HepG2 (cell line): ENCODE results near the gene HS3ST3B1. TPM values are rescaled to one million over a fixed set of nuclear protein-coding genes. Genes with fewer than 3 reads are reported as not detected.

ENCODE experiments used
- ATAC-seq: fragments of 200-7000 bp; cut with Tn5 transposase; 3 replicates; pipeline ENCODE4 v1.9.1; 2020; ENCODE audit warnings: mild to moderate bottlenecking, moderate library complexity
- BruUV-seq: library from RNA; stranded (reverse); fragments of 400-500 nt; replicated peaks from 2 replicates; lab custom pipeline; 2021; lab: Mats Ljungman, UMichigan
- CTCF ChIA-PET: fragments of 300-600 bp; formaldehyde crosslinking; extraction: SDS; loops from one replicate; lab custom pipeline; 2021; ENCODE audit warnings: low total read pairs, inconsistent platforms, low intra/inter-chr PET ratio; lab: Yijun Ruan, JAX
- POLR2A ChIA-PET: fragments of 350-600 bp; sonication (Branson Sonifier 250); formaldehyde crosslinking; loops from one replicate; lab custom pipeline; 2020; ENCODE audit warnings: antibody characterized with exemption, inconsistent platforms; lab: Yijun Ruan, JAX
- DNase-seq: peaks from one replicate; pipeline ENCODE4 v3.0.0-alpha.2; 2015; ENCODE audit warnings: low spot score
- FAIRE-seq: peaks from 3 replicates; lab custom pipeline; 2011; peaks lifted over from hg19 to GRCh38; lab: Jason Lieb, UNC
- H2AFZ ChIP-seq: one replicate; pipeline ENCODE4 v1.6.1; 2011; ENCODE audit warnings: low read length, inconsistent platforms
- H3K27ac ChIP-seq: fragments of 300-600 bp; 3 replicates; pipeline ENCODE4 v1.8.0; 2011; ENCODE audit warnings: mixed run types, mild to moderate bottlenecking, mixed read lengths, low read length, inconsistent platforms; ENCODE audit not compliant: insufficient read depth; ENCODE audit errors: extremely low read length
- H3K27me3 ChIP-seq, 2 experiments: fragments of 200-600 bp in 1 of 2; 2 replicates in 1 of 2; 3 replicates in 1 of 2; pipeline versions ENCODE4 v1.6.0 to v1.8.0; 2011; ENCODE audit warnings: low read length in 2 of 2, mild to moderate bottlenecking in 2 of 2, moderate library complexity in 2 of 2, inconsistent platforms in 1 of 2; ENCODE audit not compliant: insufficient read depth in 2 of 2, control insufficient read depth in 1 of 2
- H3K36me3 ChIP-seq, 2 experiments: fragments of 200-600 bp in 1 of 2; replicated peaks in 1 of 2; 2 replicates in 1 of 2; 3 replicates in 1 of 2; pipeline versions ENCODE4 v1.5.1 to v1.8.0; 2011; ENCODE audit warnings: low read length in 2 of 2, inconsistent platforms in 1 of 2; ENCODE audit not compliant: insufficient read depth in 2 of 2, control insufficient read depth in 1 of 2
- H3K4me1 ChIP-seq: 2 replicates; pipeline ENCODE4 v1.5.1; 2012; ENCODE audit warnings: low read length, inconsistent platforms; ENCODE audit not compliant: insufficient read depth
- H3K4me2 ChIP-seq: 2 replicates; pipeline ENCODE4 v1.6.0; 2011; ENCODE audit warnings: low read depth, low read length, inconsistent platforms
- H3K4me3 ChIP-seq, 3 experiments: fragments of 200-600 bp in 1 of 3; sonication (generic), shearing (Covaris generic) in 1 of 3; replicated peaks in 1 of 3; 2 replicates each; pipeline ENCODE4 v1.5.1; 2011 to 2016; ENCODE audit warnings: low read length in 3 of 3, inconsistent platforms in 2 of 3, low read depth in 2 of 3, mild to moderate bottlenecking in 2 of 3, control low read depth in 1 of 3, mixed read lengths in 1 of 3; ENCODE audit not compliant: insufficient read depth in 1 of 3
- H3K79me2 ChIP-seq: one replicate; pipeline ENCODE4 v1.6.1; 2011; ENCODE audit warnings: low read length, inconsistent platforms; ENCODE audit not compliant: insufficient read depth
- H3K9ac ChIP-seq: 2 replicates; pipeline ENCODE4 v1.6.0; 2011; ENCODE audit warnings: mild to moderate bottlenecking, low read depth, low read length, inconsistent platforms; ENCODE audit not compliant: insufficient read depth
- H3K9me3 ChIP-seq: 2 replicates; pipeline ENCODE4 v1.5.1; 2012; ENCODE audit warnings: mild to moderate bottlenecking, low read length
- H4K20me1 ChIP-seq: 2 replicates; pipeline ENCODE4 v1.6.0; 2011; ENCODE audit warnings: inconsistent platforms, mild to moderate bottlenecking, low read length, moderate library complexity; ENCODE audit not compliant: insufficient read depth
- GTF2F1 ChIP-seq: fragments of 150-350 bp; IDR thresholded peaks from 2 replicates; pipeline ENCODE4 v1.6.1; 2014; ENCODE audit warnings: low read length
- HIC2 ChIP-seq: sonication (generic); formaldehyde crosslinking; IDR thresholded peaks from 2 replicates; pipeline ENCODE4 v1.9.0; 2022; ENCODE audit warnings: low read depth, missing genetic modification reagents
- KDM5A ChIP-seq: fragments of 200-600 bp; sonication (generic); IDR thresholded peaks from 2 replicates; pipeline ENCODE4 v1.7.0; 2018; ENCODE audit warnings: antibody characterized with exemption, mild to moderate bottlenecking, low read length, borderline replicate concordance
- NFIB ChIP-seq: sonication (generic); formaldehyde crosslinking; IDR thresholded peaks from 2 replicates; pipeline ENCODE4 v1.9.0; 2021; ENCODE audit warnings: missing genetic modification reagents, mild to moderate bottlenecking, borderline replicate concordance
- NFRKB ChIP-seq: fragments of 450-650 bp; IDR thresholded peaks from 2 replicates; pipeline ENCODE4 v1.6.1; 2017
- SIN3A ChIP-seq: IDR thresholded peaks from 2 replicates; pipeline ENCODE4 v1.6.1; 2011; ENCODE audit warnings: low read depth, mild to moderate bottlenecking, control low read depth, low read length, borderline replicate concordance
- SNAI1 ChIP-seq: sonication (generic); formaldehyde crosslinking; IDR thresholded peaks from 2 replicates; pipeline ENCODE4 v1.5.0; 2020; ENCODE audit warnings: mild to moderate bottlenecking, missing genetic modification reagents, borderline replicate concordance
- SOX13 ChIP-seq, 3 experiments: fragments of 450-650 bp in 1 of 3; sonication (generic) in 1 of 3; formaldehyde crosslinking in 1 of 3; IDR thresholded peaks in 2 of 3; conservative IDR thresholded peaks in 1 of 3; 2 replicates each; pipeline versions ENCODE4 v1.5.0 to v1.6.1; 2016 to 2020; ENCODE audit warnings: antibody characterized with exemption in 1 of 3, mild to moderate bottlenecking in 1 of 3, missing compliant biosample characterization in 1 of 3, missing genetic modification reagents in 1 of 3, moderate library complexity in 1 of 3
- TOPORS ChIP-seq: sonication (generic); formaldehyde crosslinking; IDR thresholded peaks from 2 replicates; pipeline ENCODE4 v1.8.0; 2023; ENCODE audit warnings: mild to moderate bottlenecking, missing genetic modification reagents
- ZBTB8A ChIP-seq: sonication (generic); formaldehyde crosslinking; IDR thresholded peaks from 2 replicates; pipeline ENCODE4 v1.4.0; 2020; ENCODE audit warnings: mild to moderate bottlenecking, low read depth, missing genetic modification reagents, borderline replicate concordance
- ZFP37 ChIP-seq: sonication (generic); formaldehyde crosslinking; IDR thresholded peaks from 2 replicates; pipeline ENCODE4 v1.4.0; 2020; ENCODE audit warnings: missing genetic modification reagents, borderline replicate concordance
- ZNF24 ChIP-seq: fragments of 450-650 bp; IDR thresholded peaks from 2 replicates; pipeline ENCODE4 v1.6.1; 2017; ENCODE audit warnings: antibody characterized with exemption, mild to moderate bottlenecking
- ZNF430 ChIP-seq: sonication (generic); formaldehyde crosslinking; IDR thresholded peaks from 2 replicates; pipeline ENCODE4 v1.9.0; 2021; ENCODE audit warnings: mild to moderate bottlenecking, missing genetic modification reagents
- ZNF432 ChIP-seq: sonication (generic); formaldehyde crosslinking; IDR thresholded peaks from 2 replicates; pipeline ENCODE4 v1.5.0; 2020; ENCODE audit warnings: missing genetic modification reagents, mild to moderate bottlenecking, borderline replicate concordance
- ZNF569 ChIP-seq: sonication (generic); formaldehyde crosslinking; IDR thresholded peaks from 2 replicates; pipeline ENCODE4 v1.5.0; 2020; ENCODE audit warnings: mild to moderate bottlenecking, missing genetic modification reagents, moderate library complexity, borderline replicate concordance
- ZNF580 ChIP-seq: IDR thresholded peaks from 2 replicates; pipeline ENCODE4 v1.6.1; 2016; ENCODE audit warnings: low read depth, borderline replicate concordance
- WGBS: methylation state at CpG from one replicate; pipeline ENCODE4 v1.1.6; 2017; ENCODE audit warnings: low lambda C conversion rate; 5-methylcytosine and 5-hydroxymethylcytosine counted together
- in situ Hi-C: cut with HindIII; loops from 2 replicates; pipeline ENCODE4 v1.10.0; 2017; ENCODE audit warnings: low pct_unique_long_range_greater_than_20kb; ENCODE audit not compliant: extremely low pct_ligation_motif_present
- intact Hi-C: fragments of 100-400 bp; cut with micrococcal nuclease; formaldehyde crosslinking; loops from one replicate; pipeline ENCODE4 v1.10.0; 2022; ENCODE audit not compliant: unreplicated experiment
- polyA plus RNA-seq, 8 experiments: library from polyadenylated mRNA; depleted of rRNA in 3 of 8; stranded (reverse) in 7 of 8; unstranded in 1 of 8; fragments of >200 nt; fragmentation: Illumina TruSeq in 4 of 8; extraction: Trizol in 4 of 8; gene quantifications; 2 replicates each; pipeline versions ENCODE4 v1.2.1 to v1.2.3, GENCODE V29; 2011 to 2016; ENCODE audit warnings: low read depth in 4 of 8, missing spikeins in 1 of 8, mixed read lengths in 1 of 8; ENCODE audit not compliant: insufficient read depth in 1 of 8
- total RNA-seq, 5 experiments: library from RNA; depleted of rRNA; stranded (reverse); fragments of >200 nt; fragmentation: Illumina TruSeq; extraction: Trizol; gene quantifications; 2 replicates each; pipeline ENCODE4 v1.2.3, GENCODE V29; 2016; ENCODE audit warnings: low read depth in 1 of 5
- TF ChIP-seq, protein P1 (sequence below): fragments of 450-650 bp; IDR thresholded peaks from 2 replicates; pipeline ENCODE4 v1.6.1; 2017; ENCODE audit warnings: mild to moderate bottlenecking
- TF ChIP-seq, protein P2 (sequence below): sonication (generic); formaldehyde crosslinking; IDR thresholded peaks from 2 replicates; pipeline ENCODE4 v1.5.0; 2020; ENCODE audit warnings: mild to moderate bottlenecking, missing genetic modification reagents

HS3ST3B1 gene
- total and polyA plus RNA-seq, 2 of the 13 experiments (the other 11 are each of a cell fraction or from before 2014, with no cell fraction given): 15.7 to 39.5 TPM

DNA sequence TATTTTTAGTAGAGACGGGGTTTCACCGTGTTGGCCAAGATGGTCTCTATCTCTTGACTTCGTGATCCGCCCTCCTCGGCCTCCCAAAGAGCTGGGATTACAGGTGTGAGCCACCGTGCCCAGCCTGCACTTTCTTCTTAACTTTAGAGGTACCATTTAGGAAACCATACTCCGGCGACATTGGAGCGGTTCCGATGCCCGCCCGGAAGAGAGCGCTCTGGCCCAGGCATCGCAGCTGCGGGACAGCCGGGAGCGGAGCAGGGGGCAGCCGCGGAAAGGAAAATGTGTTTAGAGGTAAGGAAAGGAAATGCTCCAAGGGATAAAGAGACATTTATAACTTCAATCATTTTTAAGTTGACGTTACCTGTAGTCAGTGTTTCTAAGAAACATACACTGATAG lies 6.0 kb upstream of the HS3ST3B1 start:
- FAIRE-seq (no peak), DNase-seq (no peak), ATAC-seq (no peak)
- Histone ChIP-seq H3K4me1 (peaks cover 13% of the 10 kb centered on the region), H4K20me1 (no peaks in the 10 kb centered on the region), H3K4me2 (no peak overlapping the region), H3K9me3 (no peaks in the 10 kb centered on the region), H3K27me3 (peaks cover 0 to 16% of the 10 kb centered on the region in 2 experiments; a peak in 3 of 5 replicates), H3K79me2 (peaks cover 7% of the 10 kb centered on the region), H3K36me3 (no peaks in the 10 kb centered on the region), H3K9ac (no peak overlapping the region), H3K4me3 (no peak overlapping the region), H2AFZ (no peak overlapping the region), H3K27ac (no peak overlapping the region)
- ChIA-PET CTCF (no interaction called here), POLR2A (no interaction called here)
- BruUV-seq: no TSS peak
- TF ChIP-seq ZBTB8A (CRISPR knock-in tag): no peak
- no peak for TF ChIP-seq ZNF430 (CRISPR knock-in tag)
- no peak for TF ChIP-seq NFIB (CRISPR knock-in tag)
- no peak for TF ChIP-seq HIC2
- no peak for TF ChIP-seq ZNF580
- no peak for TF ChIP-seq ZNF24
- TF ChIP-seq, protein P1, sequence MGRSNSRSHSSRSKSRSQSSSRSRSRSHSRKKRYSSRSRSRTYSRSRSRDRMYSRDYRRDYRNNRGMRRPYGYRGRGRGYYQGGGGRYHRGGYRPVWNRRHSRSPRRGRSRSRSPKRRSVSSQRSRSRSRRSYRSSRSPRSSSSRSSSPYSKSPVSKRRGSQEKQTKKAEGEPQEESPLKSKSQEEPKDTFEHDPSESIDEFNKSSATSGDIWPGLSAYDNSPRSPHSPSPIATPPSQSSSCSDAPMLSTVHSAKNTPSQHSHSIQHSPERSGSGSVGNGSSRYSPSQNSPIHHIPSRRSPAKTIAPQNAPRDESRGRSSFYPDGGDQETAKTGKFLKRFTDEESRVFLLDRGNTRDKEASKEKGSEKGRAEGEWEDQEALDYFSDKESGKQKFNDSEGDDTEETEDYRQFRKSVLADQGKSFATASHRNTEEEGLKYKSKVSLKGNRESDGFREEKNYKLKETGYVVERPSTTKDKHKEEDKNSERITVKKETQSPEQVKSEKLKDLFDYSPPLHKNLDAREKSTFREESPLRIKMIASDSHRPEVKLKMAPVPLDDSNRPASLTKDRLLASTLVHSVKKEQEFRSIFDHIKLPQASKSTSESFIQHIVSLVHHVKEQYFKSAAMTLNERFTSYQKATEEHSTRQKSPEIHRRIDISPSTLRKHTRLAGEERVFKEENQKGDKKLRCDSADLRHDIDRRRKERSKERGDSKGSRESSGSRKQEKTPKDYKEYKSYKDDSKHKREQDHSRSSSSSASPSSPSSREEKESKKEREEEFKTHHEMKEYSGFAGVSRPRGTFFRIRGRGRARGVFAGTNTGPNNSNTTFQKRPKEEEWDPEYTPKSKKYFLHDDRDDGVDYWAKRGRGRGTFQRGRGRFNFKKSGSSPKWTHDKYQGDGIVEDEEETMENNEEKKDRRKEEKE: no peak
- TF ChIP-seq NFRKB: no peak
- no peak for TF ChIP-seq ZNF432 (CRISPR knock-in tag)
- TF ChIP-seq KDM5A: no peak
- TF ChIP-seq GTF2F1: no peak
- TF ChIP-seq, protein P2, sequence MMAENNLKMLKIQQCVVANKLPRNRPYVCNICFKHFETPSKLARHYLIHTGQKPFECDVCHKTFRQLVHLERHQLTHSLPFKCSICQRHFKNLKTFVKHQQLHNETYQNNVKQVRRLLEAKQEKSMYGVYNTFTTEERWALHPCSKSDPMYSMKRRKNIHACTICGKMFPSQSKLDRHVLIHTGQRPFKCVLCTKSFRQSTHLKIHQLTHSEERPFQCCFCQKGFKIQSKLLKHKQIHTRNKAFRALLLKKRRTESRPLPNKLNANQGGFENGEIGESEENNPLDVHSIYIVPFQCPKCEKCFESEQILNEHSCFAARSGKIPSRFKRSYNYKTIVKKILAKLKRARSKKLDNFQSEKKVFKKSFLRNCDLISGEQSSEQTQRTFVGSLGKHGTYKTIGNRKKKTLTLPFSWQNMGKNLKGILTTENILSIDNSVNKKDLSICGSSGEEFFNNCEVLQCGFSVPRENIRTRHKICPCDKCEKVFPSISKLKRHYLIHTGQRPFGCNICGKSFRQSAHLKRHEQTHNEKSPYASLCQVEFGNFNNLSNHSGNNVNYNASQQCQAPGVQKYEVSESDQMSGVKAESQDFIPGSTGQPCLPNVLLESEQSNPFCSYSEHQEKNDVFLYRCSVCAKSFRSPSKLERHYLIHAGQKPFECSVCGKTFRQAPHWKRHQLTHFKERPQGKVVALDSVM (CRISPR knock-in tag): no peak
- TF ChIP-seq SNAI1 (CRISPR knock-in tag): no peak
- TF ChIP-seq ZFP37 (CRISPR knock-in tag): no peak
- TF ChIP-seq ZNF569 (CRISPR knock-in tag): no peak
- no peak for TF ChIP-seq SIN3A
- TF ChIP-seq TOPORS (CRISPR knock-in tag): no peak
- no peak for TF ChIP-seq SOX13 (IDR thresholded peaks at IDR 0.05)
- no peak for TF ChIP-seq SOX13 (CRISPR knock-in tag; conservative IDR thresholded peaks at IDR 0.05 in 1 of 2, IDR thresholded peaks at IDR 0.05 in 1 of 2)
- intact Hi-C loops (loop anchor here (5.0 kb wide), 2 partner anchors 88 to 228 kb away; partner anchors contain the start of gene COX10), in situ Hi-C loops (loop anchor here (5.0 kb wide), 1 partner anchor 703 kb away; no protein-coding TSS in a partner anchor)
- 83% methylated on average over 20 of the region's 20 CpGs for WGBS
